ENCODE measurements around the gene CADPS2. TPM values are rescaled to one million over a fixed set of nuclear protein-coding genes. Genes with fewer than 3 reads are reported as not detected.

The CADPS2 gene
- total and polyA plus RNA-seq, 8 donors: 7.7 to 27.3 (median 18.6) TPM

- Histone ChIP-seq H3K9me3 (no peaks in the 10 kb centered on the region), H3K27ac (no peak overlapping the region), H3K27me3 (no peaks in the 10 kb centered on the region), H3K4me3 (no peak overlapping the region), H3K36me3 (no peaks in the 10 kb centered on the region), H3K4me1 (no peaks in the 10 kb centered on the region)
- FAIRE-seq: no peak
- peak in 1 of 4 donors; percentile 36 for ATAC-seq
- 82 to 90% methylated on average over 1 of the region's 1 CpG for WGBS, 2 donors
- intact Hi-C loops (cut with DNase I): no loop called here
- TF ChIP-seq CTCF (IDR thresholded peaks at IDR 0.05): no peak
- DNase-seq: no peak
These were observed 263.6 kb downstream of the CADPS2 start for GRCh38 chr7:122622682-122623081.

GRCh38 chr7:122619664-122620063 lies 266.6 kb downstream of the CADPS2 start:
- FAIRE-seq (no peak), ATAC-seq (no peak), DNase-seq (no peak)
- no peak for TF ChIP-seq CTCF (IDR thresholded peaks at IDR 0.05)
- H3K9me3 ChIP-seq: no peaks in the 10 kb centered on the region
- no peaks in the 10 kb centered on the region for H3K27me3 ChIP-seq
- intact Hi-C loops (cut with DNase I): no loop called here
- H3K4me3 ChIP-seq: no peak overlapping the region
- H3K36me3 ChIP-seq: no peaks in the 10 kb centered on the region
- 77 to 85% methylated on average over 2 of the region's 2 CpGs for WGBS, 2 donors
- no peak overlapping the region for H3K27ac ChIP-seq
- no peaks in the 10 kb centered on the region for H3K4me1 ChIP-seq

- no peak overlapping the region for H3K4me3 ChIP-seq
- no peak for DNase-seq
- no peak for FAIRE-seq
- intact Hi-C loops (cut with DNase I): no loop called here
- H3K27ac ChIP-seq: no peak overlapping the region
- no peaks in the 10 kb centered on the region for H3K36me3 ChIP-seq
- H3K27me3 ChIP-seq: no peaks in the 10 kb centered on the region
- no peak for ATAC-seq
- no peaks in the 10 kb centered on the region for H3K4me1 ChIP-seq
- WGBS, 2 donors: 66 to 92% methylated on average over 2 of the region's 2 CpGs
- no peaks in the 10 kb centered on the region for H3K9me3 ChIP-seq
- TF ChIP-seq CTCF (IDR thresholded peaks at IDR 0.05): no peak
These were observed 267.6 kb downstream of the CADPS2 start for GRCh38 chr7:122618585-122619189.

GRCh38 chr7:122616951-122617350 lies 269.3 kb downstream of the CADPS2 start:
- Histone ChIP-seq H3K9me3 (no peaks in the 10 kb centered on the region), H3K4me1 (no peaks in the 10 kb centered on the region), H3K4me3 (no peak overlapping the region), H3K36me3 (no peaks in the 10 kb centered on the region), H3K27me3 (no peaks in the 10 kb centered on the region), H3K27ac (no peak overlapping the region)
- ATAC-seq: no peak
- intact Hi-C loops (cut with DNase I): no loop called here
- no peak for FAIRE-seq
- WGBS, 2 donors: 76 to 85% methylated on average over 3 of the region's 3 CpGs
- no peak for DNase-seq
- no peak for TF ChIP-seq CTCF (IDR thresholded peaks at IDR 0.05)

GRCh38 chr7:122605929-122606328 lies 280.3 kb downstream of the CADPS2 start:
- DNase-seq: no peak
- no peak overlapping the region for H3K4me3 ChIP-seq
- no peak for FAIRE-seq
- intact Hi-C loops (cut with DNase I): no loop called here
- WGBS, 2 donors: 92 to 97% methylated on average over 2 of the region's 2 CpGs
- no peak overlapping the region for H3K27ac ChIP-seq
- no peaks in the 10 kb centered on the region for H3K9me3 ChIP-seq
- no peak for ATAC-seq
- H3K4me1 ChIP-seq: no peaks in the 10 kb centered on the region
- no peak for TF ChIP-seq CTCF (IDR thresholded peaks at IDR 0.05)
- no peaks in the 10 kb centered on the region for H3K27me3 ChIP-seq
- H3K36me3 ChIP-seq: no peaks in the 10 kb centered on the region

Data from pancreas (tissue), 10 donors.